ENCODE results near the gene WDR20. TPM values are rescaled to one million over a fixed set of nuclear protein-coding genes. Genes with fewer than 3 reads are reported as not detected.

The WDR20 gene
- total RNA-seq, 1 donor from 2014 or later = 26.2 TPM

GRCh38 chr14:102256716-102257115 is 117.0 kb downstream of the WDR20 start:
- Histone ChIP-seq H3K9me3 (no peaks in the 10 kb centered on the region), H3K27ac (no peak overlapping the region), H3K4me3 (no peak overlapping the region), H3K36me3 (no peaks in the 10 kb centered on the region), H3K4me1 (no peaks in the 10 kb centered on the region), H3K27me3 (ENCODE audit: low read depth) (no peaks in the 10 kb centered on the region)
- intact Hi-C loops (cut with DNase I) = no loop called here
- DNase-seq = no peak
- ATAC-seq = no peak
- no peak for TF ChIP-seq CTCF (IDR thresholded peaks at IDR 0.05)

- Histone ChIP-seq H3K4me3 (no peak overlapping the region), H3K36me3 (no peaks in the 10 kb centered on the region), H3K27me3 (ENCODE audit: low read depth) (no peaks in the 10 kb centered on the region), H3K4me1 (no peaks in the 10 kb centered on the region), H3K27ac (no peak overlapping the region), H3K9me3 (no peaks in the 10 kb centered on the region)
- DNase-seq = no peak
- TF ChIP-seq CTCF (IDR thresholded peaks at IDR 0.05) = no peak
- intact Hi-C loops (cut with DNase I) = no loop called here
- ATAC-seq = no peak
These were observed 118.4 kb downstream of the WDR20 start for GRCh38 chr14:102258136-102258535.

Other genes with a start within 250 kb of the WDR20 start
- 437 TPM for gene DYNC1H1, start 175.3 kb upstream of the WDR20 start, total RNA-seq
- gene HSP90AA1, start 52.9 kb upstream of the WDR20 start, total RNA-seq = 540 TPM
- gene MOK, start 165.3 kb downstream of the WDR20 start, total RNA-seq = 15.8 TPM
- 8.5 TPM for gene ZNF839, start 179.8 kb downstream of the WDR20 start, total RNA-seq
- gene CINP, start 223.0 kb downstream of the WDR20 start, total RNA-seq = 34.3 TPM
- gene TECPR2, start 223.0 kb downstream of the WDR20 start, total RNA-seq = 23.2 TPM